GM21360 (cell line): ENCODE measurements around the gene RAX.

ENCODE experiments used
- ATAC-seq: cut with Tn5 transposase; IDR thresholded peaks from one replicate; pipeline ENCODE4 v1.9.1; 2021; ENCODE audit warnings: mild to moderate bottlenecking, moderate library complexity; ENCODE audit not compliant: unreplicated experiment

The RAX gene

DNA sequence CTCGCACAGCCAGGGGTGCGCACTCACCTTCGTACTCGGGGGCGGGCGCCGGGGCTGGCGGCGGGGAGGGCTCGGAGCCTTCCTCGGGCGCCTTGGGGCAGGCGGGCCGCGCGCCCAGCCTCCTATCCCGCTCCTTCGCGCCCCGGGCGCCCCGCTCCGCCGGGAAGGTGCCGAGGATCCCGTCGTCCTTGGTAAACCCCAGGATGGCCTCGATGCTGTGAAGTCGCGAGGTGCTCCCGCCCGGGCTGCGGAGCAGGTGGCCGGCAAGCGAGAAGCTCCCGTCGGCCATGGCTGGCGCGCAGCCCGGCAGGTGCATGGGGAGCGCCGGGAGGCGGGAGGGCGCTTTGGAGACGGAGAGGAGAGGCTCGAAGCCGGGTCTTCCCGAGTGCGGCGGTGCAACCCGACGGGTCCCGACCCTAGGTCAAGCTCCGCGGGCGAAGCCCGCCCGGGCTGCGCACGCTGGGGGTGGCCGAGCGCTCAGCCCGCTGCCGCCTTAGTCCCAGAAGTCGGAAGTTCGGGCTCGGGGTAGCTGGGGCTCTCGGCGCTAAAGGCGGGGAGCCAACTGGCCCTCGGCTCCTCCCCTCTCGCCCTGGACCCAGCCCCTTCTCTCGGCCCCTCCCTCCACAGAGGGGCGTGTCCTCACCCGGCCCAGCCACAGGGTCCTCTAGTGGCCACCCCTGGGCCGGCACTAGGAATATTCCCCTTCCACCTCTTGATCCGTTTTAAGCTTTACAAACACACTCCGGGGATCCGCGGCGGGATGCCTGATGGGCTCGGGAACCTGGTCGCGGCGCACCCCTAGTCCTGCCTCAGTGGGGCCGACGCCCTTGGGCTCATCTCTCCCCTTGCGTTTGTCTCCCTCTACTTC is at the start of gene RAX:
RAX (minus strand) TSS at position 564 of the 868 bp plus-strand sequence; CDS start at position 316, 248 bp downstream.
- peak; percentile 39 for ATAC-seq

- ATAC-seq, result no peak
These were observed 45.3 kb upstream of the RAX start, which contains the start of gene CPLX4 for GRCh38 chr18:59318460-59319050. Gene CPLX4 (minus strand): TSS chr18:59318649. CDS start chr18:59318462, 187 bp downstream.

DNA sequence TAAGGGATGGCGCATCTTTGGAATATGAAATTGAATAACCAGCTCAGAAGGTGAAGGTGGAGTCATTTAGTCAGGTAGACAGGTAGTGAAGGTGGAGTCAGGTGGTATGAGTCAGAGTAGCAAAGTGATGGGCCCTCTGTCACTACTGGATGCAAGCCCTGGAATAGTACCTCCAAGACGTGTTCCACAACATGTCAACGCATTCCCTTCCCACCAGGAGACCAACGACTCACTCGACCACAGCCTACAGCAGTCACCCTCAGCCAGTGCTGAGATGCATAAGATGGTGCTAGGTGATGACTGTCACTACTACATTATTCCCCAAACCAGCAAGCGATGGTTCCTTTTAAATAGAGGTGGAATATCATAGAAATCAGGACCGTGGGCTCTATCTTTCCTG is 38.4 kb upstream of the RAX start:
- no peak for ATAC-seq

DNA sequence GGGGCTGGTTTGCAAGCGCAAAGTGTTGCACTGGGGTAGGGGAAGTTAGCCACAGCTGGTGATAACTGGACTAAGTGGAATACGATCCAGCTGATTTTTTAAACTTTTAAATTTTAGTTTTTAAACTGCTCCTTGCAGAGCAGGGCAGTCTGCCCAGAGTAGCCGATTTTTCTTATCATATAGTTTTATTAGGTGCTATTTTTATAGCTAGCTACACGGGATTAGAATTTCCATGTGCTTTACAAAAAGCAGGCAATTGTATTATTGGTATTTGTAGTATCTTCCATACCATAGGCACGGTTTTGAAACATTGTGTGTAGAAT is 35.6 kb upstream of the RAX start:
- no peak for ATAC-seq

DNA sequence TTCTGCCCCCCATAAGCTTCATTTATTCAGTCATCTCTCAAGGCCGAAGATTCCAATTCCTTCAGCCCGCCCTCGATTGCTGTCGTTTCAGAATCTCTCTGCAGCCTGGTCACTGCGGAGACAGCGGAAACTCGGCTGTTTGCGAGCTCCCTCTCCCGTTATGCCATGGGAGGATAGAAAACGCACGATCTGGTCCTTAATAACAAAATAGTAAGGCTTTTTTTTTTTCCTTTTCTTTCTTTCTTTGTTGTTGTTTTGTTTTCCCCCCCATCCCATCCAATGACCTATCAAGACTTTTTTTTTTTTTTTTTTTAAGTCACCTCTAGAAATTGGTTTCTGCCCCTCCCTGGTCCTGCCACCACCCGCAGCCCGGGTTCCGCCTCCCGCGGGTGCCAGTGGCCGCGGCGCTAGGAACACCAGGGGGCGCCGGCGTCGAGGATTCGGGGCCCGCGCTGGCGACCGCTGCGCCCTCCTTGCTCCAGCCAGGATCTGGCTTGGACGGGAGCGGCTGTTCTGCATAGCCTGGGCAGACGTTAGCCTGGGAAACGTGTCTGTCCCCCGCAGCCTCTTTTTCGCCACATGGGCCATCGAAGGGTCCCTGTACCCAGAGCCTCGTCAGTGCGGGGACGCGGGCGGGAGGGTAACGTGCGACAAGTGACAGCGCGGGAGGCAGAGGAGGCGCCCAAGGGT is 35.1 kb upstream of the RAX start:
- peak; percentile 91 for ATAC-seq

GRCh38 chr18:59306640-59307039 is 33.4 kb upstream of the RAX start:
- ATAC-seq, result no peak

DNA sequence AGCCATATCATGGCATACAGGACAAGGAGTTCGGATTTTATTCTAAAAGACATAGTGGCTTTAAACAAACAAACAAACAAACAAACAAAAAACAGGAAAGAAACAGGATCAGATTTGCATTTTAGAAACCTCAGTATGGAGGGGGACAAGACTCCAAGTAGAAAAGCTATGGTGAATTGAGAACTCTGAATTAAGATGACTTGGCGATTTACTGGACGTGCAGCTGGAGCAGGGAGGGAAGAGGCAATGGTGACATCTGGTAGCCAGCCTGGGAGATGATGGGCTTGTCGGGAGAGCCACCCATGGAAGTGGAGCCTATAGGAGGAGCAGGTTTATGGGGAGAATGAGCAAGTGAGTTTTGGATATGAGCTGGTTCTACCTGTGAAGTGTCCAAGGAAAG is 32.0 kb upstream of the RAX start:
- no peak for ATAC-seq

DNA sequence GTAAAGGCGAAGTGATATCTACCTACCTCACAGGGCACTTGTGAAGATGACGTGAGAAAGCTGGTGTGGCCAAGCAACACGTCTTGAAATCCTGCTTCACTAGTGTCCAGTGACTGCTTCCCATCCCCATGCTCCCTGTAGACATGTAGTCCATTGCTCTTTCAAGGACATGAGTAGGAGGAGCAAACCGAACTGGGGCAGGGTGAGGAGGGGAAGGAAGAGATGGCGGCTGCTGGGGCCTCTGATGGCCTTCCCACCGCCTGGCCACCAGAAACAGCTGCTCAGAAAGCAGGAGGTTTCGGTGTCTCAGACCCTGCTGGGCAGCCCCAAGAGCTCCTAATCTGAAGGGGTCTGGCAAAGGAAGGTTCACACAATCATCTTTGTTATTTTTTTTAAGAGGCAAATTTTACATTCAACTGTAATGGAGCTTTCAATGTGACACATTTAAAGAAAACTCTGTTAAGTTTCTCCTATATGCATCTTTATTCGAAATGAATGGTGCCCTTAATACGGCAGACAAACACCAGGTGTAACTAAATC is 30.5 kb upstream of the RAX start:
- ATAC-seq, result no peak

DNA sequence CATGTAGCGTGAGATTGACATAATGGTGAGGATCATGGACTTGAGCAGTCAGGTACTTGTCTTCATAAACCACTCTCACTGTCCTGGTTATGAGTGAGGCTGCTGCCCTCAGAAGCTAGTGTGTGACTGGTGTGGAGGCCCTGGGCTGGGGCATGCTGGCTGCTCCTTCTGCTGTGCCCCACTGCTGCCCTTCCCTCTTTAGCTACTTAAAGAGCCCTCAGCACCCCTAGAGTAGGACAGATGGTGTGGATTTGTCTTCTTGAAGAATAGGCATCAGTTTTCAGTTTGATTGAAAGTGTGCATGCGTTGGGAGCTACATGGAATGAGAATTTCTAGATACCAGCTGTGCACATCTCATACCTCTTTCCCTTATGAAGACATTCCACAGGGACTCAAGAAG is 29.8 kb upstream of the RAX start:
- ATAC-seq, result no peak

DNA sequence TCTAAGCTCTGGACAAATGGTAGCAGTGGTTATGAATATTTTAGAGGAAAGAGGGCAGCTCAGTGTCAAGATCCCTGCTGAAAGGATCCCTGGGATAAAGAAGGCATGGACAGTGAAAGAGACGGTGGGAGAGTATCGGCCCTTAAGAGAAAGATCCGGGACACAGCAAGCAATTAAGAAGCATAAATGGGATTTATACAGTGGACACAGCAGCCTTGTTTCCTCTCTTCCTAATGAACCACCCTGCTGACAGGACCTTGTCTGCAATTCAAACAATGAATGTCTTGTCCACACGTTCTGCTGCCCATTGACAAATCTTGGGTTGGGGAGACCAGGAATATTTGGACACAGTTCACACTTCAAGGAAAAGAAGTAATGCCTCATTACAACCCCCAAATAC is 28.7 kb upstream of the RAX start:
- no peak for ATAC-seq

- no peak for ATAC-seq
These were observed 27.5 kb upstream of the RAX start for GRCh38 chr18:59300676-59301285.

DNA sequence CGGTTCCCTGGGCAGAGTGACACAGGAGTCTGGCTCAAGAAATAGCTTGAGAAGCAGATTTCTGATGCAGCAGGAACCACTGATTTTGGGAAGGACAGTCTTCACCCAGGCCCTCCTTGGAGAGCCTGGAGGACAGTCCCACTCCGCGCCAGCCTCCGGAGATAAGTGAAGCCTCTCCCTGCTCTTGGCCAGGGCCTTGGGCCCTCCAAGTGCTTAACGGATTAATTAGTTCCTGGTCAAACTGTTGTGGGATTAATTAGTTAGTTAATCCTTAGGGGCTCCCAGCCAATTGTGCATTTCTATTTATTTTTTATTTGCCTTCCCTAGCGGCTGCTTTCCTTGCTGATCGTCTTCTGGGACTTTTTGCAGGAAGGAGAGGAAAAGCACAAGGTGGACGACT is 25.6 kb upstream of the RAX start:
- ATAC-seq, result no peak

GRCh38 chr18:59293317-59293716 is 20.1 kb upstream of the RAX start:
- no peak for ATAC-seq

DNA sequence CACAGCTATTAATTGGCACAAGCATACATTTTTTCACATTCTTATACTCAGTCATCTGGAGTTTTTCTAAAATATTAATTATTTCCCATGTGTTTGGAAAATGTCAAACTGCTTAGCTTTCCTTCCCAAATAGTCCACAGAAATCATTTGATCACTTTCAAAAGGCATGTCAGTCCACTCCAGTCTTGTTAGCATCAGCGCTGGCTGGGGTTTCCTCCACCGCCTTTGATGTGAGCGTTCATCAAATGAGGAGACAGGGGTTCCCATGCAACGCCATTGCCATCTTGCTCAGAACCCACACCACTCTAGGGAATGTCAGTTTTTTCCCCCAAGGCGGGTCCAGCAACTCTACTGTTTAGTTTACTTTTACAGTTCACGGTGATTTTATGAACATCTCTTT is 13.1 kb upstream of the RAX start:
- ATAC-seq, result no peak

DNA sequence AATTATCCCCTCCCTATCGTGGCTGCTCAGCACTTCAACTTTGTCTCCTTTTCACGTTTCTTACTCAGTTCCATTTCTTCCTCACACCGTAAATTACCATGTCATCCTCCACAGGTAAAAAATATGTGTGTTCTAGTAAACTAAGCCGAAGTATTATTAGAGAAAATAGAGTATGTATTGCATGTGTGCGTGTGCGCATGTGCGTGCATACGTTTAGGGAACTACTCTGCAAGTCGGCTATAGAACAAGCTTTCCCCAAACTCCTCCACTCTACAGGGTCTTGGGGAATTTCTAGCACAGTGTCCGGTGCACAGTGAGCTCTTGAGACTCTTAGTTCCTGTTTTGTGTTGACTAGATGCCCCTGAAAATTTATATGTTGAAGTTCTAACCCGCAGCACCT is 9.1 kb upstream of the RAX start:
- no peak for ATAC-seq

- no peak for ATAC-seq
These were observed 6.5 kb upstream of the RAX start for GRCh38 chr18:59279722-59280121.

DNA sequence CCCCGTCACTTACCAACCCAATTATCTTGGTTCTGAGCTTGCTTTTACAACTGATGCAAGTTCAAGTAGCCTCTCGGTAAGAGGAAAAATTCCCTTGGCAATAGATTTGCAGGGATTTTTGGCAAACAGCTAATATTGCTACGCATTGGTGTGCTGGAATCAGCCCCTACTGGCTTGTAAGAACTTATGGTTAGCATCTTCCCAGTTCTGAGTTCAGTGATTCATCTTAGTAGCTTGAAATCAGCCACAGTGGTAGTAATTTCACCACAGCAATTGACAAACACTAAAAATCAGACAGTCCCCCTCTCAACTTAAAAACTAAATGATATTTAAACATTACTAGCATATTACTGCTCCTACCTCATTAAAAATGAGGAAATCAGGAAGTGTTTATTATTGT is 5.9 kb upstream of the RAX start:
- no peak for ATAC-seq

DNA sequence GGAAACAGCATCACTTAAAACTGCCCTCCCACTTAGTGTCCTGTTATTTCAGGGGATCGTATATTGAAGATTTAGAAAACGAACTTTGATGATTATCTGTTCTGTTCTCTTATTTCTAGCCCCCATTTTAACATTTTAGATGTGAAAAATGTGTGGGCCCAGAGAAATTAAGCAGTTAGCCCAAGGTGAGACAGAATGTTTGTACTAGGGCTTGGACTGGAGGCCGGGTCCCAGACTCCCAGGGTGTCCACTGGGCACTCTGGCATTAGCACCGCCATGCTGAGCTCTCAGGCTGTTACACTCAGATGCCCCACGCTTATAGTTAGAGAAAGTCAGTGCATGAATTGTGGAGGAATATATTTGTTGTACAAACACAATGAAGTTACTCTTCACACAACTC is 5.5 kb upstream of the RAX start:
- no peak for ATAC-seq

GRCh38 chr18:59276047-59276446 is 2.8 kb upstream of the RAX start:
- no peak for ATAC-seq

GRCh38 chr18:59275406-59275949 is 2.2 kb upstream of the RAX start:
- ATAC-seq, result no peak

- no peak for ATAC-seq
These were observed 1.3 kb upstream of the RAX start for GRCh38 chr18:59274533-59274928.
